Measurements from ENCODE around the gene PRRX2. TPM values are rescaled to one million over a fixed set of nuclear protein-coding genes. Genes with fewer than 3 reads are reported as not detected.
A peak's percentile ranks its signal among the peaks of the same experiment; 100 is the strongest.

The PRRX2 gene
- total RNA-seq: 10 to 100 TPM in 1 of 2 donors, 1 to 10 TPM in 1; 2.4 to 14.8 TPM
- polyA plus RNA-seq (ENCODE audit: insufficient read length in 2 of 2): 1 to 10 TPM in 1 of 2 donors, under 1 TPM in 1; 0.52 to 4.1 TPM
- long read RNA-seq, donor 1, transcript PRRX2-201 (4 exons, 1,311 nt): major isoform, 5 of 5 reads
- long read RNA-seq, donor 1, partial matches to known transcripts: 0 of 5 reads
- long read RNA-seq, donor 1, other reads (novel, unspliced or antisense): 0 of 5 reads
- long read RNA-seq, donor 2: 0 reads
- long read RNA-seq, donor 3: 0 reads
- long read RNA-seq, donor 4, partial matches to known transcripts: 0 of 1 reads
- long read RNA-seq, donor 4, other reads (novel, unspliced or antisense): 0 of 1 reads

- peak within 1 kb of the TSS; percentile 31 for H3K4me3 ChIP-seq (ENCODE audit: low read depth, low read length)
- no peaks in the 10 kb centered on the region for H3K36me3 ChIP-seq (ENCODE audit: control insufficient read depth, insufficient read depth, low read length)
- peak in 2 of 6 donors; percentile 5 to 56 for DNase-seq (ENCODE audit: low read depth in 4 of 6, low spot score in 6 of 6)
- no peaks in the 10 kb centered on the region for H3K9me3 ChIP-seq (ENCODE audit: control insufficient read depth, insufficient read depth, low read length)
- peaks cover 45% of the 10 kb centered on the region for H3K27me3 ChIP-seq (ENCODE audit: control insufficient read depth, insufficient read depth, low read length)
- no peak within 1 kb of the TSS for H3K27ac ChIP-seq (ENCODE audit: low read depth, low read length)
- WGBS (ENCODE audit: insufficient coverage): 2% methylated on average over 33 of the region's 37 CpGs
- H3K4me1 ChIP-seq (ENCODE audit: control insufficient read depth, insufficient read depth, low read length): peaks cover 16% of the 10 kb centered on the region
Observed at GRCh38 chr9:129665389-129665775, at the start of gene PRRX2. Gene PRRX2, plus strand, starts transcription at chr9:129665647. Its CDS starts 221 bp downstream, at chr9:129665868.

DNA sequence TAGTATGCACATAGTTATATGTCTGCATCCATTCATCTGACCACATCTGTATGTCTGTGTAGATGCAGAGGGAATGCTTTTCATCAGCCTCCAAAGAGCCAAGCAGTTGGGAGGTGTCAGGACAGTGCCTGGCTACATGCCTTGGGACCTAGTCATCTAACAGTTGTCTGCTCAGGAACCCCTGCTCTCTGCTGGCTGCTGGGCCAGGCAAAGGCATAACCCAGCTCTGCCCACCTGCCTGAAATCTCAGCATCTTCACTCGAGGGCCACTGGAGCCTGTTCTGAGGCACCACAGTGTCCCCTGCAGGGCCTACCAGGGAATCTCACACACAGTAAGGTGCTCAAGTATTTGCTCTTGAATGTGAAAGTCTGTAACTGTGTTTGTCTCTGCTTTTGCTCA, 48.3 kb upstream of the PRRX2 start:
- H3K36me3 ChIP-seq (ENCODE audit: control insufficient read depth, insufficient read depth, low read length): no peaks in the 10 kb centered on the region
- no peak overlapping the region for H3K4me3 ChIP-seq (ENCODE audit: low read depth, low read length)
- DNase-seq (ENCODE audit: low read depth in 4 of 6, low spot score in 6 of 6): no peak
- H3K9me3 ChIP-seq (ENCODE audit: control insufficient read depth, insufficient read depth, low read length): no peaks in the 10 kb centered on the region
- peaks cover 53% of the 10 kb centered on the region for H3K4me1 ChIP-seq (ENCODE audit: control insufficient read depth, insufficient read depth, low read length)
- WGBS (ENCODE audit: insufficient coverage): 0% methylated on average over 1 of the region's 1 CpG
- peaks cover 6% of the 10 kb centered on the region for H3K27me3 ChIP-seq (ENCODE audit: control insufficient read depth, insufficient read depth, low read length)
- no peak overlapping the region for H3K27ac ChIP-seq (ENCODE audit: low read depth, low read length)

- DNase-seq (ENCODE audit: low read depth in 4 of 6, low spot score in 6 of 6): peak in 2 of 6 donors; percentile 75 to 84
- Histone ChIP-seq H3K27ac (ENCODE audit: low read depth, low read length) (no peak overlapping the region), H3K4me1 (ENCODE audit: control insufficient read depth, insufficient read depth, low read length) (peaks cover 25% of the 10 kb centered on the region), H3K4me3 (ENCODE audit: low read depth, low read length) (peak overlapping the region; percentile 33), H3K36me3 (ENCODE audit: control insufficient read depth, insufficient read depth, low read length) (no peaks in the 10 kb centered on the region), H3K27me3 (ENCODE audit: control insufficient read depth, insufficient read depth, low read length) (peaks cover 6% of the 10 kb centered on the region), H3K9me3 (ENCODE audit: control insufficient read depth, insufficient read depth, low read length) (no peaks in the 10 kb centered on the region)
- WGBS (ENCODE audit: insufficient coverage): under 1% methylated on average over 79 of the region's 82 CpGs
Observed at GRCh38 chr9:129619787-129620668, 45.4 kb upstream of the PRRX2 start.

DNA sequence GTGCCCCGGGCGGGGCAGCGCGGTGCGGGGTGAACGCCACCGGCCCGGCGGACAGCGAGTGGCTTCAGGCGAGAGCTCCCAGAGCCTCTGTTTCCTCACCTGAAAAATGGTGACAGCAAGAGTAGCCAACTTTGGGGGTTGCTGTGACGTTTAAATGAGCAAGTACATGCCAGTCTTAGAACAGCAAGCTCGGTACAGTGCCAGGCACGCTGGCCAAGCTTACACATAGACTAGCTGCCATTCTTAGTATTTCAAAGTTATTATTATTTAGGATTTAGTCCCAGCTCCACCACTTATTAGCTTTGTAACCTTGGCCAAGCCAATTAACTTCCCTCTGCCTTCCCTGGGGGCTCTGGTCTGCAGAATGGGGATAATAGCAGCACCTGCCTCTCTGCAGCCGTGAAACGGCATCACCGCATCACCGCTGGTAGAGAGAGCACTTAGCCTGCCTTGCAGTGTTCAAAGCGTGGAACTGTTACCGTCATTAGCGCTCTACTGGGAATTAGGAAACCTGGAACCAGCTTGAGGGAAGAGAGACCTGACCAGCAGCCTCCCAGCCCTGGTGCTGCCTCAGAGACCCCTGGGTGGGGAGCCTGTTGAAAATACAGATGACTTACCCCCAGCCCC, 44.7 kb upstream of the PRRX2 start, which contains the start of gene C9orf50:
TSS of gene C9orf50 (minus strand) at position 433 of the 627 bp plus-strand sequence. CDS start 527 bp downstream, outside the sequence.
- Histone ChIP-seq H3K9me3 (ENCODE audit: control insufficient read depth, insufficient read depth, low read length) (no peaks in the 10 kb centered on the region), H3K27me3 (ENCODE audit: control insufficient read depth, insufficient read depth, low read length) (peaks cover 6% of the 10 kb centered on the region), H3K27ac (ENCODE audit: low read depth, low read length) (no peak within 1 kb of the TSS), H3K36me3 (ENCODE audit: control insufficient read depth, insufficient read depth, low read length) (no peaks in the 10 kb centered on the region), H3K4me1 (ENCODE audit: control insufficient read depth, insufficient read depth, low read length) (peaks cover 25% of the 10 kb centered on the region), H3K4me3 (ENCODE audit: low read depth, low read length) (peak within 1 kb of the TSS; percentile 33)
- DNase-seq (ENCODE audit: low read depth in 4 of 6, low spot score in 6 of 6): peak in 1 of 6 donors; percentile 73
- 8% methylated on average over 19 of the region's 21 CpGs for WGBS (ENCODE audit: insufficient coverage)

DNA sequence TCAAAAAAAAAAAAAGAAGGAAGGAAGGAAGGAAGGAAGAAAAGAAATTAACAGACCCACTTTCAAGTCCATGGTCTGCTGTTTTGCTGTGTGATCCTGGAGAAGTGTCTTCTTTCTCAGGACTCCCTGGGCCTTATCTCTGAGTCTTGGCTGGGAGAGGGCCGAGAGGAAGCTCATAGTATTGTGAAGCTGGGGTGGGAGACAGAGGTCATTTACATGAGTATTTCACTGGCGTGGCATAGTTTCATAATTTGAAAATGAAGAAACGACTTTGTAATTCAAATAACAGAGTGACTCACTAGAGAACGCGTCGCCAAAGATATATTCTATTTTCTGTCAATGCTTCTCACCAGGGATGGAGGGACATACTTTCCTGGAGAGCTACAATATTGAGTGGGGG, 42.1 kb upstream of the PRRX2 start:
- Histone ChIP-seq H3K36me3 (ENCODE audit: control insufficient read depth, insufficient read depth, low read length) (peaks cover 2% of the 10 kb centered on the region), H3K4me3 (ENCODE audit: low read depth, low read length) (no peak overlapping the region), H3K27me3 (ENCODE audit: control insufficient read depth, insufficient read depth, low read length) (peaks cover 6% of the 10 kb centered on the region), H3K27ac (ENCODE audit: low read depth, low read length) (no peak overlapping the region), H3K9me3 (ENCODE audit: control insufficient read depth, insufficient read depth, low read length) (no peaks in the 10 kb centered on the region), H3K4me1 (ENCODE audit: control insufficient read depth, insufficient read depth, low read length) (peaks cover 44% of the 10 kb centered on the region)
- no peak for DNase-seq (ENCODE audit: low read depth in 4 of 6, low spot score in 6 of 6)
- WGBS (ENCODE audit: insufficient coverage): 83% methylated on average over 2 of the region's 6 CpGs

DNA sequence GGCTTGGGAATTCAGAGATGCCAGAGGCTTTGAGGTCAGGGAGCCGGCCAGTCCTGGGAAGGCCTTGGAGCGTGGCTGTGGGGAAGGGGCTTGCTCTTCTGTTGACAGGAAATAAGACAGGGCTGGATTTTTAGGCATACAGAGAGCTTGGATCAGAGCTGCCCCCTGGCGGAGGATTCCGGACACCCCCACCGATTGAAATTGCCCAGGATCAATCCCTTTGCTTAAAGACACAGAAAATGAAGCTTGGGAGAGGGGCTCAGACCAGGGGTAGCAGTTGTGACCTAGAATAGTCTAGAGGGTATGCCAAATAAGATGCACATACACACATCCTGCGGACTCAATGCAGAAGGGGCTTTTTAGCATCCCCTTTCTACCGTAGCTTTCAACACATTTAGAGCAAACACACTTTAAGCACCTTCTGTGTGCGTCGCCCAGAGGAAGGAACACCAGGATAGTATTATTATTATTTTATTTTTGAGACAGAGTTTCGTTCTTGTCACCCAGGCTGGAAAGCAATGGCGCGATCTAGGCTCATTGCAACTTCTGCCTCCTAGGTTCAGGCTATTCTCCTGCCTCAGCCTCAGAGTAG, 41.2 kb upstream of the PRRX2 start:
- peaks cover 6% of the 10 kb centered on the region for H3K27me3 ChIP-seq (ENCODE audit: control insufficient read depth, insufficient read depth, low read length)
- H3K4me1 ChIP-seq (ENCODE audit: control insufficient read depth, insufficient read depth, low read length): peaks cover 48% of the 10 kb centered on the region
- no peak overlapping the region for H3K27ac ChIP-seq (ENCODE audit: low read depth, low read length)
- H3K4me3 ChIP-seq (ENCODE audit: low read depth, low read length): no peak overlapping the region
- H3K9me3 ChIP-seq (ENCODE audit: control insufficient read depth, insufficient read depth, low read length): no peaks in the 10 kb centered on the region
- DNase-seq (ENCODE audit: low read depth in 4 of 6, low spot score in 6 of 6): peak in 1 of 6 donors; percentile 68
- WGBS (ENCODE audit: insufficient coverage): 42% methylated on average over 7 of the region's 12 CpGs
- peaks cover 7% of the 10 kb centered on the region for H3K36me3 ChIP-seq (ENCODE audit: control insufficient read depth, insufficient read depth, low read length)

DNA sequence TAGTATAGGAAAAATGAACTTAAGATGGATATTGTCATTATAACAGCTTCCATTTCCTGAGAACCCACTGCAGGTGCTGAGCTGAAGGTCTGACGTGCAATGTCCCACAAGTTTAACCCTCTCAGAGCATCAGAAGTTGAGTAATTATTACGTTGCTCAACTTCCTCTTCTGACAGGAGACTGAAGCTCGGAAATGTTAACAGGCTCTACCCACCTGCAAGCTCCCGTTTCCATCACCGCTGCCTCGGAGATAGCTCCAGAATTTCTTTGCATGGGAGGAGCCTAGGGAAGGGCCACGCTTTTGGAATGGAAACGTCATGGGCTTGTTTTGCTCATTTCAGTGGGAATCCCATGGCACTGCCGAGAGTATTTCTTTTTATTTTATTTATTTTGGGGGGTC, 40.5 kb upstream of the PRRX2 start:
- WGBS (ENCODE audit: insufficient coverage): 70% methylated on average over 6 of the region's 9 CpGs
- peaks cover 6% of the 10 kb centered on the region for H3K27me3 ChIP-seq (ENCODE audit: control insufficient read depth, insufficient read depth, low read length)
- H3K27ac ChIP-seq (ENCODE audit: low read depth, low read length): no peak overlapping the region
- no peaks in the 10 kb centered on the region for H3K9me3 ChIP-seq (ENCODE audit: control insufficient read depth, insufficient read depth, low read length)
- peaks cover 42% of the 10 kb centered on the region for H3K4me1 ChIP-seq (ENCODE audit: control insufficient read depth, insufficient read depth, low read length)
- no peak overlapping the region for H3K4me3 ChIP-seq (ENCODE audit: low read depth, low read length)
- peaks cover 10% of the 10 kb centered on the region for H3K36me3 ChIP-seq (ENCODE audit: control insufficient read depth, insufficient read depth, low read length)
- no peak for DNase-seq (ENCODE audit: low read depth in 4 of 6, low spot score in 6 of 6)

DNA sequence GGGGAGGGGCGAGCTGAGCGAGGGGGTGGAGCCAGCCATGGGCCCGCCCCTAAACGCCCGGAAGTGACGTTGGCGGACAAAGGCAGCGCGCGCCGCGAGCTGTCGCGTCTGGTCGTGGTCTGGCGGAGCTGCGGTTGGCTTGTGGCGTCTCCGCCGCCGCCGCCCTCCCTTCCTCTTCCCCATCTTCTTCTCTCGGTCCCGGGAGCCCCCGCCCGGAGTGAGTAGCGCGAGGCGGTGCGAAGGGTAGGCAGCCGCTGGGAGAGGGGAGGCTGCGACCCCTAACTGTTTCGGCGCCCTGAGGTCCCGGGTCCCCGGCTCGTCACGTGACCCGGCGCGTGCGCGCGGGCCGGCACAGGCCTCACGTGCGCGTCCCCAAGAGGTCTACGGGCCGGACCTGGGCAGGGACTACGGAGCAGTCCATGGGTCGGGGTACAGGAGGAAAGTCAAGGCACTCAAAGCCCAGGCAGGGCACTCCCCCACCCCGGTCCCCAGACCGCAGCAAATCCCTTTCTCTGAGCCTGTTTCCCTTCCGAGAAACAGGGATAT, 39.3 kb upstream of the PRRX2 start, which contains the start of gene NTMT1:
TSS of gene NTMT1 (plus strand) at position 85 of the 546 bp plus-strand sequence. CDS start 6,541 bp downstream, outside the sequence.
- no peaks in the 10 kb centered on the region for H3K9me3 ChIP-seq (ENCODE audit: control insufficient read depth, insufficient read depth, low read length)
- peak within 1 kb of the TSS; percentile 90 for H3K4me3 ChIP-seq (ENCODE audit: low read depth, low read length)
- H3K4me1 ChIP-seq (ENCODE audit: control insufficient read depth, insufficient read depth, low read length): peaks cover 42% of the 10 kb centered on the region
- no peaks in the 10 kb centered on the region for H3K27me3 ChIP-seq (ENCODE audit: control insufficient read depth, insufficient read depth, low read length)
- peaks cover 17% of the 10 kb centered on the region for H3K36me3 ChIP-seq (ENCODE audit: control insufficient read depth, insufficient read depth, low read length)
- peak within 1 kb of the TSS; percentile 90 for H3K27ac ChIP-seq (ENCODE audit: low read depth, low read length)
- WGBS (ENCODE audit: insufficient coverage): 0% methylated on average over 44 of the region's 55 CpGs
- peak; percentile 72 to 95 (median 76) for DNase-seq (ENCODE audit: low read depth in 4 of 6, low spot score in 6 of 6)
